Measurements from ENCODE around the gene DNAI1. TPM values are rescaled to one million over a fixed set of nuclear protein-coding genes. Genes with fewer than 3 reads are reported as not detected.

The DNAI1 gene
- total and polyA plus RNA-seq, 2 of the 13 experiments (the other 11 are each of a cell fraction or from before 2014, with no cell fraction given): not detected

DNA sequence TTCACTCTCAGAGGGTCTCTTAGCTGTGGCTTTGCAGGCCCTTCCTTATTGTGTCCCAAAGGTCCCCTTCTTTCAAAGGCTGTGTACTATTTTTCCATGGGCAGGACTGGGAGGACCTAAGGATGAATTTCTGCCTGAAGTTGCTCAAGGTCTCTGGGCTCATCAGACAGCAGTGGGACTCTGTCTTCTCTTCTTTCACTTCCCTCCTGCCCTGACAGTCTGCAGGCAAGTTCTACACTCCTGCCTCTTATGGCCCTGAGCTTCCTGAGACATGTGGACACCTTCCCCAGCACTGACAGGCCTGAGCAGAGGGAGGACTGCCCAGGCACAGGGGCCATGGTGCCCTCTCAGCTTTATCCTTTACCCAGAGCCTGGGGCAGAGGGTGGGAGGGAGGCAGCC lies 49.4 kb downstream of the DNAI1 start:
- Histone ChIP-seq H3K4me3 (replicated peaks in 1 of 3; ENCODE audit: insufficient read depth in 1 of 3, low read depth in 2 of 3, low read length in 3 of 3) (no peak overlapping the region), H4K20me1 (ENCODE audit: insufficient read depth, low read length) (no peaks in the 10 kb centered on the region), H3K4me2 (ENCODE audit: low read depth, low read length) (no peak overlapping the region), H3K27ac (ENCODE audit: extremely low read length, insufficient read depth, low read length) (no peak overlapping the region), H3K9me3 (ENCODE audit: low read length) (no peaks in the 10 kb centered on the region), H3K36me3 (replicated peaks in 1 of 2; ENCODE audit: control insufficient read depth in 1 of 2, insufficient read depth in 2 of 2, low read length in 2 of 2) (no peaks in the 10 kb centered on the region), H2AFZ (ENCODE audit: low read length) (no peak overlapping the region), H3K9ac (ENCODE audit: insufficient read depth, low read depth, low read length) (no peak overlapping the region), H3K4me1 (ENCODE audit: insufficient read depth, low read length) (peaks cover 11% of the 10 kb centered on the region), H3K79me2 (ENCODE audit: insufficient read depth, low read length) (no peaks in the 10 kb centered on the region), H3K27me3 (ENCODE audit: control insufficient read depth in 1 of 2, insufficient read depth in 2 of 2, low read length in 2 of 2) (peaks cover 4 to 46% of the 10 kb centered on the region in 2 experiments; a peak in 2 of 5 replicates)
- BruUV-seq (replicated peaks): no TSS peak
- intact Hi-C loops (cut with micrococcal nuclease; ENCODE audit: unreplicated experiment): loop anchor here (10.0 kb wide), 1 partner anchor 173 kb away; no protein-coding TSS in a partner anchor
- FAIRE-seq: no peak
- TF ChIP-seq, protein P1, sequence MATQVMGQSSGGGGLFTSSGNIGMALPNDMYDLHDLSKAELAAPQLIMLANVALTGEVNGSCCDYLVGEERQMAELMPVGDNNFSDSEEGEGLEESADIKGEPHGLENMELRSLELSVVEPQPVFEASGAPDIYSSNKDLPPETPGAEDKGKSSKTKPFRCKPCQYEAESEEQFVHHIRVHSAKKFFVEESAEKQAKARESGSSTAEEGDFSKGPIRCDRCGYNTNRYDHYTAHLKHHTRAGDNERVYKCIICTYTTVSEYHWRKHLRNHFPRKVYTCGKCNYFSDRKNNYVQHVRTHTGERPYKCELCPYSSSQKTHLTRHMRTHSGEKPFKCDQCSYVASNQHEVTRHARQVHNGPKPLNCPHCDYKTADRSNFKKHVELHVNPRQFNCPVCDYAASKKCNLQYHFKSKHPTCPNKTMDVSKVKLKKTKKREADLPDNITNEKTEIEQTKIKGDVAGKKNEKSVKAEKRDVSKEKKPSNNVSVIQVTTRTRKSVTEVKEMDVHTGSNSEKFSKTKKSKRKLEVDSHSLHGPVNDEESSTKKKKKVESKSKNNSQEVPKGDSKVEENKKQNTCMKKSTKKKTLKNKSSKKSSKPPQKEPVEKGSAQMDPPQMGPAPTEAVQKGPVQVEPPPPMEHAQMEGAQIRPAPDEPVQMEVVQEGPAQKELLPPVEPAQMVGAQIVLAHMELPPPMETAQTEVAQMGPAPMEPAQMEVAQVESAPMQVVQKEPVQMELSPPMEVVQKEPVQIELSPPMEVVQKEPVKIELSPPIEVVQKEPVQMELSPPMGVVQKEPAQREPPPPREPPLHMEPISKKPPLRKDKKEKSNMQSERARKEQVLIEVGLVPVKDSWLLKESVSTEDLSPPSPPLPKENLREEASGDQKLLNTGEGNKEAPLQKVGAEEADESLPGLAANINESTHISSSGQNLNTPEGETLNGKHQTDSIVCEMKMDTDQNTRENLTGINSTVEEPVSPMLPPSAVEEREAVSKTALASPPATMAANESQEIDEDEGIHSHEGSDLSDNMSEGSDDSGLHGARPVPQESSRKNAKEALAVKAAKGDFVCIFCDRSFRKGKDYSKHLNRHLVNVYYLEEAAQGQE (IDR thresholded peaks at IDR 0.05; ENCODE audit: borderline replicate concordance in 1 of 2, low read depth in 1 of 2, low read length in 2 of 2): no peak
- TF ChIP-seq CEBPG (CRISPR knock-in tag; IDR thresholded peaks at IDR 0.05) (no peak), RORA (CRISPR knock-in tag; IDR thresholded peaks at IDR 0.05) (no peak), FOXM1 (CRISPR knock-in tag; IDR thresholded peaks at IDR 0.05) (no peak), TMF1 (CRISPR knock-in tag; IDR thresholded peaks at IDR 0.05; ENCODE audit: low read depth) (no peak), KDM1A (CRISPR knock-in tag; IDR thresholded peaks at IDR 0.05) (no peak), ZNF777 (CRISPR knock-in tag; IDR thresholded peaks at IDR 0.05) (no peak), RFX3 (CRISPR knock-in tag; IDR thresholded peaks at IDR 0.05) (no peak), ONECUT2 (CRISPR knock-in tag; IDR thresholded peaks at IDR 0.05) (no peak), GATA4 (IDR thresholded peaks at IDR 0.05; ENCODE audit: borderline replicate concordance, low read depth) (no peak), ATM (IDR thresholded peaks at IDR 0.05; ENCODE audit: borderline replicate concordance) (no peak), ZNF652 (CRISPR knock-in tag; IDR thresholded peaks at IDR 0.05; ENCODE audit: borderline replicate concordance, low read depth) (no peak), ZIK1 (CRISPR knock-in tag; IDR thresholded peaks at IDR 0.05; ENCODE audit: borderline replicate concordance, low read depth) (no peak)
- TF ChIP-seq, protein P2, sequence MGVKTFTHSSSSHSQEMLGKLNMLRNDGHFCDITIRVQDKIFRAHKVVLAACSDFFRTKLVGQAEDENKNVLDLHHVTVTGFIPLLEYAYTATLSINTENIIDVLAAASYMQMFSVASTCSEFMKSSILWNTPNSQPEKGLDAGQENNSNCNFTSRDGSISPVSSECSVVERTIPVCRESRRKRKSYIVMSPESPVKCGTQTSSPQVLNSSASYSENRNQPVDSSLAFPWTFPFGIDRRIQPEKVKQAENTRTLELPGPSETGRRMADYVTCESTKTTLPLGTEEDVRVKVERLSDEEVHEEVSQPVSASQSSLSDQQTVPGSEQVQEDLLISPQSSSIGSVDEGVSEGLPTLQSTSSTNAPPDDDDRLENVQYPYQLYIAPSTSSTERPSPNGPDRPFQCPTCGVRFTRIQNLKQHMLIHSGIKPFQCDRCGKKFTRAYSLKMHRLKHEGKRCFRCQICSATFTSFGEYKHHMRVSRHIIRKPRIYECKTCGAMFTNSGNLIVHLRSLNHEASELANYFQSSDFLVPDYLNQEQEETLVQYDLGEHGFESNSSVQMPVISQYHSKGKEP (CRISPR knock-in tag; IDR thresholded peaks at IDR 0.05): no peak
- TF ChIP-seq, protein P3, sequence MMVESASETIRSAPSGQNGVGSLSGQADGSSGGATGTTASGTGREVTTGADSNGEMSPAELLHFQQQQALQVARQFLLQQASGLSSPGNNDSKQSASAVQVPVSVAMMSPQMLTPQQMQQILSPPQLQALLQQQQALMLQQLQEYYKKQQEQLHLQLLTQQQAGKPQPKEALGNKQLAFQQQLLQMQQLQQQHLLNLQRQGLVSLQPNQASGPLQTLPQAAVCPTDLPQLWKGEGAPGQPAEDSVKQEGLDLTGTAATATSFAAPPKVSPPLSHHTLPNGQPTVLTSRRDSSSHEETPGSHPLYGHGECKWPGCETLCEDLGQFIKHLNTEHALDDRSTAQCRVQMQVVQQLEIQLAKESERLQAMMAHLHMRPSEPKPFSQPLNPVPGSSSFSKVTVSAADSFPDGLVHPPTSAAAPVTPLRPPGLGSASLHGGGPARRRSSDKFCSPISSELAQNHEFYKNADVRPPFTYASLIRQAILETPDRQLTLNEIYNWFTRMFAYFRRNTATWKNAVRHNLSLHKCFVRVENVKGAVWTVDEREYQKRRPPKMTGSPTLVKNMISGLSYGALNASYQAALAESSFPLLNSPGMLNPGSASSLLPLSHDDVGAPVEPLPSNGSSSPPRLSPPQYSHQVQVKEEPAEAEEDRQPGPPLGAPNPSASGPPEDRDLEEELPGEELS (CRISPR knock-in tag; IDR thresholded peaks at IDR 0.05): no peak
- TF ChIP-seq, protein P4, sequence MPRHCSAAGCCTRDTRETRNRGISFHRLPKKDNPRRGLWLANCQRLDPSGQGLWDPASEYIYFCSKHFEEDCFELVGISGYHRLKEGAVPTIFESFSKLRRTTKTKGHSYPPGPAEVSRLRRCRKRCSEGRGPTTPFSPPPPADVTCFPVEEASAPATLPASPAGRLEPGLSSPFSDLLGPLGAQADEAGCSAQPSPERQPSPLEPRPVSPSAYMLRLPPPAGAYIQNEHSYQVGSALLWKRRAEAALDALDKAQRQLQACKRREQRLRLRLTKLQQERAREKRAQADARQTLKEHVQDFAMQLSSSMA (CRISPR knock-in tag; IDR thresholded peaks at IDR 0.05): no peak
- POLR2A ChIA-PET: no interaction called here
- CTCF ChIA-PET (ENCODE audit: low intra/inter-chr PET ratio, low total read pairs): no interaction called here
- DNase-seq (ENCODE audit: low spot score): no peak
- in situ Hi-C loops (cut with HindIII; ENCODE audit: extremely low pct_ligation_motif_present, low pct_unique_long_range_greater_than_20kb): no loop called here
- no peak for ATAC-seq

All from HepG2 (cell line).